ENCODE data around the gene FGF2. TPM values are rescaled to one million over a fixed set of nuclear protein-coding genes. Genes with fewer than 3 reads are reported as not detected.
A peak's percentile ranks its signal among the peaks of the same experiment; 100 is the strongest.

Gene FGF2
- total RNA-seq, 1 experiment from 2014 or later = 99.0 TPM

DNA sequence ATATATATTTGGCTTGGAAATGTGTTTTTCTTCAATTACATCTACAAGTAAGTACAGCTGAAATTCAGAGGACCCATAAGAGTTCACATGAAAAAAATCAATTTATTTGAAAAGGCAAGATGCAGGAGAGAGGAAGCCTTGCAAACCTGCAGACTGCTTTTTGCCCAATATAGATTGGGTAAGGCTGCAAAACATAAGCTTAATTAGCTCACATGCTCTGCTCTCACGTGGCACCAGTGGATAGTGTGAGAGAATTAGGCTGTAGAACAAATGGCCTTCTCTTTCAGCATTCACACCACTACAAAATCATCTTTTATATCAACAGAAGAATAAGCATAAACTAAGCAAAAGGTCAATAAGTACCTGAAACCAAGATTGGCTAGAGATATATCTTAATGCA is 69.6 kb downstream of the FGF2 start:
- H3K27ac Mint-ChIP-seq = peak overlapping the region in 1 of 3 experiments; percentile 58; a peak in 2 of 7 replicates
- no peaks in the 10 kb centered on the region for H3K27me3 Mint-ChIP-seq (ENCODE audit: low read depth)
- H3K36me3 Mint-ChIP-seq (ENCODE audit: insufficient read depth in 1 of 3, low read depth in 3 of 3) = peaks cover 24 to 57% (median 54%) of the 10 kb centered on the region in 3 experiments
- H2BK20ac ChIP-seq (ENCODE audit: low read depth, low read length, poor library complexity, severe bottlenecking) = no peak overlapping the region
- H3K79me2 ChIP-seq (ENCODE audit: insufficient read depth, low read length) = no peaks in the 10 kb centered on the region
- TF ChIP-seq, protein P1, sequence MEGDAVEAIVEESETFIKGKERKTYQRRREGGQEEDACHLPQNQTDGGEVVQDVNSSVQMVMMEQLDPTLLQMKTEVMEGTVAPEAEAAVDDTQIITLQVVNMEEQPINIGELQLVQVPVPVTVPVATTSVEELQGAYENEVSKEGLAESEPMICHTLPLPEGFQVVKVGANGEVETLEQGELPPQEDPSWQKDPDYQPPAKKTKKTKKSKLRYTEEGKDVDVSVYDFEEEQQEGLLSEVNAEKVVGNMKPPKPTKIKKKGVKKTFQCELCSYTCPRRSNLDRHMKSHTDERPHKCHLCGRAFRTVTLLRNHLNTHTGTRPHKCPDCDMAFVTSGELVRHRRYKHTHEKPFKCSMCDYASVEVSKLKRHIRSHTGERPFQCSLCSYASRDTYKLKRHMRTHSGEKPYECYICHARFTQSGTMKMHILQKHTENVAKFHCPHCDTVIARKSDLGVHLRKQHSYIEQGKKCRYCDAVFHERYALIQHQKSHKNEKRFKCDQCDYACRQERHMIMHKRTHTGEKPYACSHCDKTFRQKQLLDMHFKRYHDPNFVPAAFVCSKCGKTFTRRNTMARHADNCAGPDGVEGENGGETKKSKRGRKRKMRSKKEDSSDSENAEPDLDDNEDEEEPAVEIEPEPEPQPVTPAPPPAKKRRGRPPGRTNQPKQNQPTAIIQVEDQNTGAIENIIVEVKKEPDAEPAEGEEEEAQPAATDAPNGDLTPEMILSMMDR (conservative IDR thresholded peaks at IDR 0.05) = no peak
- H3K4me1 Mint-ChIP-seq = peaks cover 8 to 14% of the 10 kb centered on the region in 2 experiments; a peak in 3 of 4 replicates
- no peak overlapping the region for H4K8ac ChIP-seq (replicated peaks; ENCODE audit: insufficient read length, low read depth, low read length)
- H3K27me3 ChIP-seq (ENCODE audit: insufficient read depth, low read length) = no peaks in the 10 kb centered on the region
- no peak overlapping the region for H2BK5ac ChIP-seq (ENCODE audit: insufficient read length, low read length)
- H4K5ac ChIP-seq (ENCODE audit: insufficient read length, low read depth, low read length) = no peak overlapping the region
- no peak overlapping the region for H3K23ac ChIP-seq (ENCODE audit: insufficient read length, low read depth, low read length)
- H4K91ac ChIP-seq (ENCODE audit: insufficient read length, low read depth, low read length) = no peak overlapping the region
- H3K4me2 ChIP-seq (ENCODE audit: insufficient read depth, insufficient read length, low read length) = no peak overlapping the region
- no peak overlapping the region for H2BK12ac ChIP-seq (ENCODE audit: insufficient read length, low read depth, low read length)
- no CpG with 5 or more reads among the region's 1 CpG for WGBS (ENCODE audit: extremely low coverage, insufficient read length, low lambda C conversion rate)
- H3K9ac ChIP-seq (ENCODE audit: extremely low read depth, insufficient read length, low read length) = no peak overlapping the region
- H3K9me3 Mint-ChIP-seq = peaks cover 0 to 3% of the 10 kb centered on the region in 2 experiments; a peak in 2 of 5 replicates
- no peaks in the 10 kb centered on the region for H3K4me1 ChIP-seq (ENCODE audit: insufficient read depth, low read length)
- H3K18ac ChIP-seq (ENCODE audit: insufficient read length, low read depth, low read length) = no peak overlapping the region
- H3K56ac ChIP-seq (ENCODE audit: insufficient read length, low read depth, low read length) = no peak overlapping the region
- no peak overlapping the region for H3K14ac ChIP-seq (ENCODE audit: insufficient read depth, low read length)
- DNase-seq = no peak
- H2AFZ ChIP-seq (ENCODE audit: low read length) = no peak overlapping the region
- H3K23me2 ChIP-seq (ENCODE audit: insufficient read length, low read depth, low read length, poor library complexity, severe bottlenecking) = no peaks in the 10 kb centered on the region
- H3T11ph ChIP-seq (ENCODE audit: low read length) = no peak overlapping the region
- H2BK15ac ChIP-seq (ENCODE audit: low read depth, low read length) = no peak overlapping the region
- H2AK5ac ChIP-seq (ENCODE audit: insufficient read length, low read length) = no peak overlapping the region
- no peak overlapping the region for H3K4ac ChIP-seq (ENCODE audit: low read depth, low read length)
- H3K9me3 ChIP-seq (ENCODE audit: control insufficient read depth, low read depth, low read length) = no peaks in the 10 kb centered on the region
- H3K79me1 ChIP-seq (ENCODE audit: insufficient read depth, low read depth, low read length, poor library complexity, severe bottlenecking) = no peaks in the 10 kb centered on the region
- H3K4me3 Mint-ChIP-seq = no peak overlapping the region
- no peak overlapping the region for H3K27ac ChIP-seq (ENCODE audit: insufficient read length, low read depth, low read length)
- no peak overlapping the region for H2BK120ac ChIP-seq (ENCODE audit: low read depth, low read length, poor library complexity, severe bottlenecking)
- H4K20me1 ChIP-seq (ENCODE audit: control insufficient read depth, insufficient read depth, insufficient read length) = no peaks in the 10 kb centered on the region

Data from H9 (cell line).